ENCODE measurements around the gene OR2T10. TPM values are rescaled to one million over a fixed set of nuclear protein-coding genes. Genes with fewer than 3 reads are reported as not detected.

Gene OR2T10
- total RNA-seq, result not detected in 2 replicates

DNA sequence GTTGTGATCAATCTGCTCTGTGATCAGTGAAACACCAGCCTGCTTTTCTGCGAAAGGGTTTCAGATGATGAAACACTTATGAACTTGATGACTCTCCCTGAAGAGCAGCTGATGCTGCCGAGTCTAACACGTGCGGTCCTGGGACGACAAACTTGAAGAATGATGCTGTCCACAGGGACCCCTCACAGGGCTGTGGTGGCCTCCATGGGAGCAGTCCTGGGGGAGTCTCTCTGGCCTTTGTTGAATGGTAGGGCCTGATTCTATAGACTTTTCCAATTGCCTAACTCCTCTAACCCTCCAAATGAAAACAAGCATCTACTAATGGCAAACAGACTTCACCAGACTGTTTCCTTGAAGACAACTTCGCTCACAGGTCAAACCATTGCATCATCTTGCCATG lies at the start of gene OR2T10:
TSS of gene OR2T10 (minus strand) at position 112 of the 400 bp plus-strand sequence. CDS start 3,932 bp downstream, outside the sequence.

GRCh38 chr1:248645178-248645577 lies 47.7 kb upstream of the OR2T10 start, which contains the start of gene OR2T35:
TSS of gene OR2T35 (minus strand) at chr1:248645278. CDS start at chr1:248639258, 6,020 bp downstream.

GRCh38 chr1:248634991-248635390 lies 37.5 kb upstream of the OR2T10 start, which contains the start of gene OR2T11:
TSS of gene OR2T11 (minus strand) at chr1:248635091. CDS start at chr1:248627128, 7,963 bp downstream.

GRCh38 chr1:248574657-248575056 lies 22.8 kb downstream of the OR2T10 start, which contains the start of gene OR2T34:
TSS of gene OR2T34 (minus strand) at chr1:248574757. CDS start at chr1:248574757, 0 bp downstream.

GRCh38 chr1:248562672-248563071 lies 34.8 kb downstream of the OR2T10 start, which contains the start of gene OR2T29:
TSS of gene OR2T29 (minus strand) at chr1:248562772. CDS start at chr1:248559491, 3,281 bp downstream.

Small RNA genes lying within 50 kb of the gene (small RNA-seq; reads per million reads assigned to genes)
- not detected for gene RF00019

Other genes starting within 250 kb of the OR2T10 start
- not detected in 2 replicates for gene OR14C36, start 248.9 kb downstream of the OR2T10 start, total RNA-seq
- gene OR2T4, start 236.0 kb downstream of the OR2T10 start, total RNA-seq, result not detected in 2 replicates
- gene OR2T6, start 222.0 kb downstream of the OR2T10 start, total RNA-seq, result not detected in 2 replicates
- not detected in 2 replicates for gene OR2T1, start 194.7 kb downstream of the OR2T10 start, total RNA-seq
- not detected in 2 replicates for gene OR2T2, start 152.1 kb downstream of the OR2T10 start, total RNA-seq
- gene OR2T3, start 124.3 kb downstream of the OR2T10 start, total RNA-seq, result not detected in 2 replicates
- gene OR2T5, start 109.1 kb downstream of the OR2T10 start, total RNA-seq, result not detected in 2 replicates
- not detected in 2 replicates for gene OR2G6, start 89.6 kb downstream of the OR2T10 start, total RNA-seq
- gene OR2T29, start 34.9 kb downstream of the OR2T10 start, total RNA-seq, result not detected in 2 replicates
- gene OR2T34, start 22.9 kb downstream of the OR2T10 start, total RNA-seq, result not detected in 2 replicates
- not detected in 2 replicates for gene OR2T11, start 37.4 kb upstream of the OR2T10 start, total RNA-seq
- gene OR2T35, start 47.6 kb upstream of the OR2T10 start, total RNA-seq, result not detected in 2 replicates
- gene OR2T27, start 57.8 kb upstream of the OR2T10 start, total RNA-seq, result not detected in 2 replicates
- not detected in 2 replicates for gene OR14I1, start 105.1 kb upstream of the OR2T10 start, total RNA-seq
- not detected in 2 replicates for gene LYPD8, start 158.1 kb upstream of the OR2T10 start, total RNA-seq
- gene SH3BP5L, start 228.2 kb upstream of the OR2T10 start, total RNA-seq, result 23.9 and 26.0 TPM in 2 replicates
- gene ZNF672, start 240.5 kb upstream of the OR2T10 start, total RNA-seq, result 16.6 and 22.5 TPM in 2 replicates

Measured in thoracic aorta endothelial cell (primary cell).